HG02973 (cell line): ENCODE results near the gene D2HGDH.

ENCODE experiments used
- ATAC-seq: cut with Tn5 transposase; IDR thresholded peaks from one replicate; pipeline ENCODE4 v1.9.1; 2021; ENCODE audit warnings: moderate library complexity; ENCODE audit not compliant: unreplicated experiment

The D2HGDH gene

DNA sequence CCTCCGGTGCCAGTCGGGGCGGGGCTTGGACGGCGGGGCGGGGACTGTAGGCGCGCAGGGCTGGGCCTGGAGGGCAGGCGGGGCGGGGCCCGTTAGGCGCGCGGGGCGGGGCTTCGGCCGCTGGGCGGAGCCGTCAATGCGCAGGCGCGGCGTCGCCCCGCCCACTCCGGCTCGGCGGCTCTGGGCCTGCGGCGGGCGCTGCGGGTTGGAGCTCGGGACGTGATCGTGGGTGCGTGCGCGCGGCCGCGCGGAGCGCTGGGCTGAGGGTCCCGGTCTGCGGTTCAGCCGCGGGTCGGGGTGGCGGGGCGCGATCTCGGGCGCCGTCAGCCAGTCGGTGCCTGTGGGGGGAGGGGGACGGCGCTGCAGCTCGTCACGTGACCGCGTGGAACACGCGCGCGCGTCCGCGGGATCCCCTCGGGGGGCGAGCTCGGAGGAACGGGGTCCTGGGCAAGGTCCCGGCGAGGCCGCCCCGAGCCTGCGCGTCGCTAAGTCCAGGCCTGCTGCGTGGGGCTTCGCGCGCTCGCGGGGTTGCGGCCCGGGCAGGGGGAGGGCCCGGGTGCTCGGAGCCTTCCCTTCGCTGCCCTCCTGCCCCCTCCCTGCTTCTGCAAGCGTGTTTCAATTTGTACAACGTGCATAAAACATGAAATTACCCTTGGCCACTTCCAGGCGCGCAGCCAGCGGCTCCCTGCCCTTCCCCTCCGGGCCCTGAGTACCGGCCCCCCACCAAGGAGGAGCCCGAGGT, at the start of gene D2HGDH:
D2HGDH (plus strand) TSS at position 164 of the 742 bp plus-strand sequence. CDS start 595 bp downstream, outside the sequence.
- peak; percentile 70 for ATAC-seq

DNA sequence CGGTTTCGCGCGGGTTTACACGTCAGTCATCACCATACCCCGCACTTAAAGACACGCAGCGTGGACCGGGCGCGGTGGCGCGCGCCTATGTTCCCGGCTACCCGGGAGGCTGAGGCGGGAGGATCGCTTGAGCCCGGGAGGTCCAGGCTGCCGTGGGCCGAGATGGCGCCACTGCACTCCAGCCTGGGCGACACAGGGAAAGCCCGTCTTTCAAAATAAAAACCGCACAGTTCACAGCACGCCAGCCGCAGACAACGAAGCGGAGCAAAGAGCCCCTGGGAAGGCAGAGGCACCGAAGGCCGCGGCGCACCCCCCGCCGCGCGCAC, 48.1 kb upstream of the D2HGDH start:
- ATAC-seq: peak; percentile 14

DNA sequence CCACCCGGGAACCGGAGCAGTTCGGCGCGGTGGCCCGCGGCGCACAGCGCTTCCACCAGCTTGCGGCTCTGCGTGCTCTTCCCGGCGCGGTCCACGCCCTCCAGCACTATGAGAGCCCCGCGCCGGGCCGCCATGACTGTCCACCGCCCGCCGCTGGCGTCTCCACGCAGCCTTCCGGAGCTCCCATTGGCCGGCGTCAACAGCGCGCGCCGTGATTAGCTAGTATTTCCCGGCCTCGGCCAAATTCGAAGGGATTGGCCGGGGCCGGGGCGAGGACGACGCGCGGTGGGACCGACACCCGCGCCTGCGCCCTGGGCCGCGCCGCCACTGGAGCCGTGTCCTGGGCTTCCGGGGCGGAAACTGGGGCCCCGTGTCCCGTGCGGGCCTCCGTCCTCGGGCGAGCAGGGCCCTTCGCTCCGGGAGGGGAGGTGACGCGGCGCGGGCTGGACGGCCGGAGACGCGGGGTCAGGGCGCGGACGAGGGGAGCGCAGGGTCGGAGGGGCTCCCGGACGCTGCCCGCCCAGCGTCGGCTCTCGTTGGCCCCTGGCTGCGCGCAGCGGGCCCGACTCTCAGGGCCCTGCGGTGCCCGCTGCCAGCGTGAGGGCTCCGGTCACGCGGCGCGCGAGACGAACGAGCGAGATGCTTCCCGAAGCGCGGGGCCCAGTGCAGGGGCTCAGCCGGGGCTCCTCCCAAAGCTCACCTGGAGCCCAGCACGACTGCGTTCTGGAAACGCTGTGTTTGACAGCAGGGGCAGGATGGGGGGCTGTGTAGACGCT, 47.6 kb upstream of the D2HGDH start, which contains the start of gene DTYMK:
DTYMK (minus strand) TSS at position 166 of the 776 bp plus-strand sequence; CDS start at position 134, 32 bp downstream.
- peak; percentile 89 for ATAC-seq

DNA sequence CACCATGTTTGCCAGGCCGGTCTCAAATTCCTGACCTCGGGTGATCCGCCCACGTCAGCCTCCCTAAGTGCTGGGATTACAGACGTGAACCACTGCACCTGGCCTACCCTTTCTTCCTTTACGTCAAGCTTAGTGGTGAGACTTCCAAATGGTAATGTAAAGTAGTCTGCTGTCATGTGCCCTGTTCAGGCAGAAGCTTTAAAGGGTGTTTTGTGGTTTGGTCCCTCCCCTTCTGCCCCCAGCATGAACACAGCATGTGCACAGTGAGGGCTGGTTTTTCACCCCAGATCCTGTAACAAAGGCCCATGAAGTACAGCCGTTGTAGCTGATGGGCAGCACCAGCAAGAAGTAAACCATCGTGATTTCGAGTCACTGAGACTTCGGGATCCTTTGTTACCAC, 45.1 kb upstream of the D2HGDH start:
- no peak for ATAC-seq

DNA sequence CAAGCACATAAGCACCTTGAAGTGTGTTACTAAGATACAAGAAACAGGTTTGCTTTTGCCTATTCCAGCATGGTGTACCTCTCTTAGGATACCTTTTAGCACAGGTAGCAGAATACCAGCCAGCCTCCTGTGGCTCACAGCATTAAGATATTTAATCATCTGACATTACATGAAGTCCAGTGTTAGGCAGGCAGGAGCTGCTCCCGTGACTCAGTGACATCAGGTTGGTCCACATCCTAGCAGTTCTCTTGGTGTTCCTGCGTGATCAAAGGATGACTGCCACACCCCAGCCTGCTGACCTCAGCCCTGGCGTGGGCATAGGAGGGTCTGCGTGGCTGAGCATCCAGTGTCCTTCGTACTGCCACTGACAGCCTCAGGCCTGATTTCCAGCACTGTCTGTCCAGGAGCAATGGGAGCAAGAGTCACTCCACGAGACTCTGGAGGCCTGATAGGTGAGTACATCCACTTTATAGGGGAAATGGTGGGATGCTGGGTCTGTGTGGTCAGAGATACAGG, 44.2 kb upstream of the D2HGDH start:
- ATAC-seq: no peak

DNA sequence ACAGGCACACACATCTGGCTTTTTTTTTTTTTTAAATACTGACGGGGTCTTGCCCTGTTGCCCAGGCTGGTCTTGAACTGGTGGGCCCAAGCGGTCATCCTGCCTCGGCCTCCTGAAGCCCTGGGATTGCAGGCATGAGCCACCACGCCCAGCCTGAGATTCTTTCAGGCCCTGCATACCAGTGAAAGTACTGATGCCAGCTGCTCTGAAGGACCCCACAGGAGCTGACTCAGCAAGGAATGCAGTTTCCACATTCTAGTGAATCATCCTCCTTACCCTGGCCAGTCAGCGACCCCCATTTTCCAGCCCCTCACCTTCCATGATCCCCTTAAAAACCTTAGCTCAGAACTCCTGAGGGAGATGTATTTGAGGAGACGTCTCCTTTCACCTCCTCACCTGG, 42.0 kb upstream of the D2HGDH start:
- no peak for ATAC-seq

DNA sequence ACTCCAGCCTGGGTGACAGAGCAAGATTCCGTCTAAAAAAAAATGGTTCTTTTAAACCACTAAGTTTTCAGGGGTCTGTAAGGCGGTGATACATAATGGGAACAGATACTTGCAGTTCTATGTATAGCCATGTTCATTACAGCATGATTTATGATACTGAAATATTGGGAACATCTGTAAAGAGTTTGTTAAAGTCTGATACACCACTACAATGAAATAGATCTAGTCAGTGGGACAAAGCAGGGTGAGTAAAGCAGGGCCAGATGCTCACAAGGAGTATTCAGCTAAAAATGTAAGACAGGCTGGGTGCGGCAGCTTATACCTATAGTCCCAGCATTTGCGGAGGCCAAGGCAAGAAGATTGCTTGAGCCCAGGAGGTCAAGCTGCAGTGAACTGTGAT, 38.8 kb upstream of the D2HGDH start:
- ATAC-seq: no peak

DNA sequence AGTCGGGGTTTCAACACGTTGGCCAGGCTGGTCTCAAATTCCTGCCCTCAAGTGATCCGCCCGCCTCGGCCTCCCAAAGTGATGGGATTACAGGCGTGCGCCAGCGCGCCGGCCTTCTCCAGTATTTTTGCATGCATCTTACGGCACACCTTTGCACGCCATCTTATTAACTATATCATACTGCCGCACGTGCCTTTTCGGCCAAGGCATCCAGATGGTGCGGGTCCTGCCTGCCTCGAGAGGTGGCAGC, 33.4 kb upstream of the D2HGDH start:
- ATAC-seq: no peak

DNA sequence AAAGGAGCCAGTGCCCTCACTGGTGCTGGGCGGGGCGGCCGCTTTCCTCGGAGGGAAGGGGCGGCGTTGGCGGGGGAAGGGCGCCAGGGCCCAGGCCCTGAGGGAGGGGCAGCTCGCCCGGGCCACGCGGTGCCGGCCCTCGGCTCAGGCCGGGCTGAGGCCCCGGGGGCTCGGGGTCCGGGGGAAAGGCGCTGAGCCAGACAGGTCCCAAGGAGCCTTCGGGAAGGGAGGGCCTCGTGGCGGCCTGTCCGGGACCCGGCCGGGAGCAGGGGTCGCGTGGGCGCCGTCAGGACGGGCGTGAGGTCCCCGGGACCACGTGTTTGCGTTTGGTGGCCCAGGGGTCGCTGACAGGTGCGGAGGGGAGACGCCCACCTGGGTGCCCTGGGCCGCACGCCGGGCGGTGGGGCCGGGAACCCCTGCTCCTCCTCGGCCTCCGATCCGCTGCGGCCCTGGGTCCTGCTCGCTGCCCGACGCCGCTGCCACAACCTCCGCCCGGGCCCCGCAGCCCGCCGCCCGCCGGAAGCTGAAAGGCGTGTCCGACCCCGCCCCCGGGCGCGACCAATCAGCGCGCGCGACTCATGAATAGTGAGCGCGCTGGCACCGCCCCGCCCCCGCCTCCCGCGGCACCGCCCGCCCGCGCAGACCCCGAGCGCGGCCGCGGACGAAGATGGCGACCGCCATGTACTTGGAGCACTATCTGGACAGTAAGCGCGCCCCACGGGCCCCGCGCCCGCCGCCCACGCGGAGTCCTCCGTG, 32.9 kb upstream of the D2HGDH start, which contains the start of gene ING5:
ING5 (plus strand) TSS at position 641 of the 756 bp plus-strand sequence; CDS start at position 668, 27 bp downstream.
- ATAC-seq: peak; percentile 50

DNA sequence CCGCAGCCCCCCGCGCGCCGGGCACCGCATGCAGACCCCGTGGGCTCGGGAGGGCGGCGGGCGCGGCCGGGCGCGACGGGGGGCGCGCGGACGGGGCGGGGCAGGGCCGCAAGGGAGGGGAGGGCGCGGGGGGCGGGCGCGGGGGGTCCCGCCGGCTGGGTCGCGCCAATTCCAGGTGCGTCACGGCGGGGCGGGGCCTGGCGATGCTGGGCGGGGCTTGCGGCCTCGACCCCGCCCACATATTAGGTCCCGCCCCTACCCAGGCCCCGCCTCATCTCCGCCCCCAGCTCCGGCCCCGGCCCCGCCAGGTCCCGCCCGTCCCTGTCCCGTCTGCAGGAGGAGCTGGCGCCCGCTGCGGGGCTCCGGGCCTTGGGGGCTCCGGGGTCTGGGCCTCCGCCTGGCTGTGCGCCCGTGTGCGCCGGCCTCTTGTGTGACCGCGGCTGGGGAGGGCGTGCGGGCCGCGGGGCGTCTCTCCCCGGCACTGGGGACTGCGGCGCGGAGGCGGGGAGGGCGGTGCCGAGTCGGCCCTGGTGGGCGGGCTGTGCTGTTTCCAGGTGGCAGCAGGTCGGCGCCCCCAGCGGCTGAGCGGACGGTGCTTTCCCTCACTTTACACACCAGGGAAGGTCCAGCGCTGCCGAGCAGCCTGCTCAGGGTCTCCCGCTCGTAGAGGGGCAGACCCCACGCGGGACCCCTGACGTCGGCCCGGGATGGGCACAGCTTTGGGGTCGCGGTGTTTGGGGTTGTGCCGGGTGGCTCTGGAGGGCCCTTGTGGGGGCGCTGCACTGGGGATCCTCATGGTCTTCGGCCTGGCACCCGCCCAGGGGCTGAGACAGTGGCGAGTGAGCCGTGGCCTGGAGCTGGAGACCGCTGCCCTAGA, 32.0 kb upstream of the D2HGDH start:
- ATAC-seq: peak; percentile 66

DNA sequence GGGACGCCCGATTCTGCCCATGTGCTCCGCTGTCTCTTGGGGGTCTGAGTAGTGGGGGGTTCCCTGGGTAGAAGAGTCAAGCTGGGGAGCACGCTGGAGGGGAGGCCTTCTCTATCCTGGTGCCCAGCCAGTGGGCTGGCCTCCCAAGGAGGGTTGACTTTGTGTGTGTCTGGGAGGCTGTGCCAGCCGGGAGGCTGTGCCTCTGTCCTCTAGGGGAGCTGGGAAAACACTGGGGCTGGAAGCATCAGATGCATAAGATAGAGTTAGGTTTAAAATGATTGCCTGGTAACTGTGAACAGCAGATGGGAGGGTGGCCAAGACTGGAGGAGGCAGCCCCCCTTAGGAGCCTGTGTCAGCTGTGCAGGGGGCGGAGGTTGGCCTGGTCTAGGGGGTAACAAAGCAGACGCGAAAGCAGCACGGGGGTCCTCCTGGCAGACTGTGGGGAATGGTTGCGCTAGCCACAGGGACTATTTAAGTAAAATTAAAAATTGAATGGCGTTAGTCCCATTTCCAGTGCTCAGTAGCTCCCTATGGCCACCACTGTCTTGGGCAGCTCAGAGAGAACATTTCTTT, 31.3 kb upstream of the D2HGDH start:
- ATAC-seq: no peak

DNA sequence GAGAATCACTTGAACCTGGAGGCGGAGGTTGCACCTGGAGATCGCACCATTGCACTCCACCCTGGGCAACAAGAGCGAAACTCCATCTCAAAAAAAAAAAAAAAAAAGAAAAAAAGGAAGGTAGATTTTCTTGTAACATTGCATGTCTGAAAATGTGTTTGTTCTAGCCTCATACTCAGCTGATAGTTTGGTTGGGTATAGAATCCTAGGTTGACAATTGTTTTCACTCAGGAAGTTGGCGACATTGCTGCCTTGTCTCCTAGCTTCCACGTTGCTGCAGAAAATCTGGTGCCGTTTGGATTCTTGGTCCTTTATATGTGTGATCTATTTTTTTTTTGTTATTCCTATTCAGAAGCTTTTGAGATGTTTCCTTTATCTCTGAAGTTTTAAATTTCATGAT, 27.9 kb upstream of the D2HGDH start:
- ATAC-seq: no peak

DNA sequence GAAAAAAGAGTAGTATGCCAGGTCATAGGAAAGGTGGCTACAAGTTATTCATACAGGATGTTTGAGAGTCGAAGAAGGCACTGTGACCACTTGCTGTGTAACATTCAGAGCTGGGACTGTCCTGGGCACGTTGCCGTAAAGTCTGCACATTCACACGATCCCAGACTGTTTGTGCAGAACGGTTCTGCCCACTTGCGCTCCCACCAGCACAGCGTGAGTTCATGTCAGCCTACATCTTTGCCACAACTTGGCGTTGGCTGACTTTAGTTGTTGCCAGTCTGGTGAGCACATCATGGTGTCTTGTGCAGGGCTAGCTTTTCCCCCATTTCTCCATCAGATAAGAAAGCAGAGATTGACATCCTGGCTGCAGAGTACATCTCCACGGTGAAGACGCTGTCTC, 25.6 kb upstream of the D2HGDH start:
- ATAC-seq: no peak

DNA sequence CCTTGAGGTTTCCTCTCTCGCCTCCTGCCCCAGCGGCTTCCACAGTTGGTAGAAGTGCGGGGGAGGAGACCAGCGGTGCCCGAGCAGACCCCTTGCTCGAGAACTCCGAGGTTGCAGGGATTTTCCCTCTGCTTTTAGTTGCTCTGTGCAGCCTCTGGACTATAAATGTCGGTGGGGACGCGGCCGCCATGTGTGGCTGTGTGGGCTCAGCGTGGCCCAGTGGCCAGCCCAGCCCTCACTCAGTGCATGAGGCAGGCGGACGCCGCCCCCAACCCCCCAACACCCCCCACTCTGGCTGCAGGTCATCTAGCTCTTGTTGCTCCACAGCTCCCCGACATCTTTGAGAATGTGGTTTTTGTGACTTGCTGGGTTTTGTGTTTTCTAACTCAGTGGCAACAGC, 15.3 kb upstream of the D2HGDH start:
- no peak for ATAC-seq

DNA sequence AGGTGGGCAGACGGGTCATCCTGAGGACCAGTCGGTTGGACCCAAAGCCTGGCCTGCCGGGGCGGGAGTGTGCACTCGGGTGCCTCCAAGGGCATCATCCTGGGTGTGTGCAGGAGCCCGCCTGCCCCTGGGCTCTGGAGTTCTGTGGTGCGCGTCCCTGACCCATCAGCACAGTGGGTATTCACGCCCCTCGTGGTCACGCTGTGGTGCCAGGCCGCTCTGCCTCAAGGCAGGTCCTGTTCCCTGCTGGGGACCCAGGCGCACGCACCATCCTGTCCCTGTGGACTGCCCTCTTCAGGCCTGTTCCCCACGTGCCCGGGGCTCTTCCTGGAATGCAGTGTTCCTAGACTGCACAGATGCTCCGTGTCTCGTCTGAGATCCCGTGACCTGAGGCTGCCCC, 14.3 kb upstream of the D2HGDH start:
- no peak for ATAC-seq

DNA sequence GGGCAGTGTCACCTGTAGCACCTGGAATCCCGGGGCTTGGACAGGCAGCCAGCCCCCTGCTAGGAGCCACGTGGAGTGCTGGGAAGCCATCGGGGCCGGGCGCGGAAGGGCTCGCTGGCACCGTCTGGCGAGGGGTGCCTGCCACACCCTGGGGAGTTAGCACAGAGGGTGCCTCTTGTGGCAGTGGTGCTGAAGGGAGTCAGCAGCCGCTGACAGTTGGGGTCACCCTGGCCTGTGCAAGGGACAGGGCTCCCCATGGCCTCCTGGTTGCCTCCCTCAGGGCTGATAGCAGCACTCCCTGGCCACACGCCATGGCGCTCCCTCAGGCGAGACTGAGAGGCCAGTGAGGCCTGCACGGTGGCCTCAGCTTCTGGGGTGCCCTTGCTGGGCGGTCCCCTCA, 13.9 kb upstream of the D2HGDH start:
- no peak for ATAC-seq

DNA sequence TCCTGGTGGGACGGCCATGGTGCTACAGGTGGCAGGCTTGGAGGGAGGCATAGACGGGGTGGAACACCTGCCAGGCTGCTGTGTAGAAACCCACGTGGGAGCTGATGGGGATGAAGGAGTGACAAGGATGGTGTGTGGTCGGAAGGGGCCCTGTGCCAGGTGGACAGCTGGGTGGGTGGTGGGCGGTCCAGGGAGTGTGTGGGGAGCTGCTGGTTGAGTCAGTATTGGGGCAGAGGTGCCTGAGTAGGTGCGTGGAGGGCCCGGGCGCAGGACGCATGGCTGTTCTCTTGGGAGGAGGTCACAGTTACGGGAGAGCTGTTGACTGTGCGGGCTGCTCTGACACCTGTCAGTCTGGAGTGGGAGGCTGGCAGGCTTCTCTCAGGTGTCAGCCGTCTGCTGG, 12.6 kb upstream of the D2HGDH start:
- ATAC-seq: no peak

DNA sequence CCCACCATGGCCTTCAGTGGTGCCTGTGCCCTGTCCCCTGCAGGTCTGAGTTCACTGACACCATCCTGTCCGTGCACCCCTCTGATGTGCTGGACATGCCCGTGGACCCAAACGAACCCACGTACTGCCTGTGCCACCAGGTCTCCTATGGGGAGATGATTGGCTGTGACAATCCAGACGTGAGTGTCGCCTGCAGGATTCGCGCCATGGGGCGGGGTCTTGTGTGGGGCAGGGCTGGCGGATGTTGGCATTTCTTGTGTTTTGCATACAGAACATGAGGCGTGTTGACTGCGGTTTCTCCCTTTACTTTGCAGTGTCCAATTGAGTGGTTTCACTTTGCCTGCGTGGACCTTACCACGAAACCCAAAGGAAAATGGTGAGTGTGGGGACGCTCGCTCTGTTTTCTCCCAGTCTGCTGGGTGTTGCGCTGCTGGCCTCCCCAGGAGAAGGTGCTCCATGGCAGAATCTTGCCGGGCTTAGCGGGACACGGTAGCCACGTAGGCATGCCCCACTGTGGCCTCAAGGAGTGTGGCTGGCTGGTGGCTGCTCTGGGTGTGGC, 11.5 kb upstream of the D2HGDH start:
- no peak for ATAC-seq

DNA sequence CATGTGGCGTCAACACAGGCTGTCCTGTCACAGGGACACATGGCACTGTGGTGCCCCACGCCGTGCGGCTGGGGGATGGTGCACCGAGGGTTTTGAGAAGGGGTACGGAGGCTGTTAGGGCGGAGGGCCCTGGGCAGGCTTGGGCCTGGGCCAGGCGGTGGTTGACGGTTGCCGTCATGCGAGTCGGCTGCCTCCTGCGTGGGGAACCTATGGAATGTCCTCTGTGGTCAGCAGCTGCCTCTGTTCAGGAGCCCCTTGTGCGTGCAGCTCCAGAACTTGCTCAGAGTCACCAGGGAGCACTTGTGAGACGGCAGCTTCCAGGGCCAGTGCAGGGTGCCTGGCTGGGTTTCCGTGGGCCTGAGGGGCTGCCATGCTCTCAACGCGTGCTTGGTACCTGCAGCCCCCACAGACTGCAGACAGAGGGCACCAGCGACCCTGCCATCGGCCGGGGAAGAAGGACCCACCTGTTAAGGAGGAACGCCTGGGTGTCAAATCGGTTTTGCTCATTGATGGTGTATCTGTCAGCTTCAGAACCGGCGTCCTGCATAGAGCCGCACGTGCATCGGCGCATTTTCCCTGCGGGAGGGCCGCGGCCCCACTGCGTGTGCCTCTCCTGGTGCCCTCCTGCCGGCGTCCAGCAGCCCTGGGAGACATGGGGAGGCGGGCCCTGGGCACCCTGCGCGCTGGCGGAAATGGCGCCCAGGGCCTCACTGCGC, 10.0 kb upstream of the D2HGDH start:
- no peak for ATAC-seq
